Activated T-cell treated with anti-CD3 and anti-CD28 coated beads for 24 hours (primary cell): ENCODE data around the gene OSM.

ENCODE experiments used
- DNase-seq: peaks from one replicate; pipeline ENCODE4 v3.0.0-alpha.2; 2020; ENCODE audit warnings: low read depth

OSM gene

GRCh38 chr22:30297991-30298701, 31.5 kb upstream of the OSM start:
- DNase-seq, result no peak

GRCh38 chr22:30297276-30297990, 30.8 kb upstream of the OSM start:
- DNase-seq, result no peak

- no peak for DNase-seq
Measured at GRCh38 chr22:30296833-30297232, 30.2 kb upstream of the OSM start.

- no peak for DNase-seq
Measured at GRCh38 chr22:30296324-30296723, 29.7 kb upstream of the OSM start.

GRCh38 chr22:30295576-30295975, 28.9 kb upstream of the OSM start:
- DNase-seq, result no peak

- DNase-seq, result no peak
Measured at GRCh38 chr22:30294830-30295229, 28.2 kb upstream of the OSM start.

- DNase-seq, result no peak
Measured at GRCh38 chr22:30294066-30294465, 27.4 kb upstream of the OSM start.

GRCh38 chr22:30293026-30293425, 26.4 kb upstream of the OSM start:
- DNase-seq, result no peak

GRCh38 chr22:30292069-30292970, 25.7 kb upstream of the OSM start:
- no peak for DNase-seq

- DNase-seq, result no peak
Measured at GRCh38 chr22:30291058-30291892, 24.6 kb upstream of the OSM start.

- DNase-seq, result no peak
Measured at GRCh38 chr22:30290342-30291057, 23.8 kb upstream of the OSM start.

GRCh38 chr22:30289980-30290313, 23.3 kb upstream of the OSM start:
- DNase-seq, result no peak

- DNase-seq, result peak; percentile 90
Measured at GRCh38 chr22:30289141-30289979, 22.7 kb upstream of the OSM start, which contains the start of gene CASTOR1. CASTOR1 (minus strand) TSS chr22:30289505; CDS start chr22:30289497, 8 bp downstream.

GRCh38 chr22:30288419-30289140, 21.9 kb upstream of the OSM start:
- DNase-seq, result no peak

GRCh38 chr22:30287648-30288418, 21.2 kb upstream of the OSM start:
- DNase-seq, result peak; percentile 85

- peak; percentile 80 for DNase-seq
Measured at GRCh38 chr22:30286813-30287647, 20.4 kb upstream of the OSM start.

GRCh38 chr22:30286331-30286730, 19.7 kb upstream of the OSM start:
- DNase-seq, result no peak

GRCh38 chr22:30285846-30286200, 19.2 kb upstream of the OSM start:
- DNase-seq, result no peak
